ENCODE measurements around the gene MAGI2. TPM values are rescaled to one million over a fixed set of nuclear protein-coding genes. Genes with fewer than 3 reads are reported as not detected.

Gene MAGI2
- total and polyA plus RNA-seq, 2 donors from 2014 or later = 4.4 to 9.0 TPM

DNA sequence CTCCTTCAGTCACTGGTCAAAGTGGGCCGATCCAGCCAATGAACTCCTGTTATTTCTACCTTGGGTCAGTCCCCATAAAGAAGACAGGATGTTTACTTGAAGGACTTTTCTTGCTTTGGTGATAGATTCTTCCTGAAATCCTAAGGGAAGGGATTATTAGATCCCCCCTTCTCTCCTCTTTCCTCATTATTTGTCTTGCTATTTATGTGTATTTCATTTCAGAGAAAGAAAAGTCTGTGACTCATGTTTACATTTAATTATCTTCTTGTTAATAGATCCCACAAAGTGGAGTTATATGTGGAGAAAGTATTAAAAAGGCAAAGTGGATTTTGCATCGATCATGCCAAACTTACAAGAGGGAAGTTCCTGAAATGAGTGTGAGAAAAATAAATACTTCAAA lies 1313.4 kb downstream of the MAGI2 start:
- Histone ChIP-seq H3K27me3 (ENCODE audit: control insufficient read depth, insufficient read depth, low read length) (no peaks in the 10 kb centered on the region), H3K27ac (ENCODE audit: low read depth in 2 of 2, low read length in 2 of 2) (no peak overlapping the region), H3K9ac (ENCODE audit: low read length in 3 of 3) (no peak overlapping the region), H3K36me3 (ENCODE audit: control insufficient read depth in 2 of 3, insufficient read depth in 3 of 3, low read length in 3 of 3) (no peaks in the 10 kb centered on the region), H3K4me3 (ENCODE audit: low read length in 3 of 3) (no peak overlapping the region), H3K4me1 (ENCODE audit: control insufficient read depth in 2 of 3, insufficient read depth in 2 of 3, low read depth in 1 of 3, low read length in 3 of 3) (no peaks in the 10 kb centered on the region), H3K9me3 (ENCODE audit: control insufficient read depth in 2 of 3, insufficient read depth in 1 of 3, low read length in 3 of 3) (no peaks in the 10 kb centered on the region)
- no peak for FAIRE-seq
- TF ChIP-seq, protein P1, sequence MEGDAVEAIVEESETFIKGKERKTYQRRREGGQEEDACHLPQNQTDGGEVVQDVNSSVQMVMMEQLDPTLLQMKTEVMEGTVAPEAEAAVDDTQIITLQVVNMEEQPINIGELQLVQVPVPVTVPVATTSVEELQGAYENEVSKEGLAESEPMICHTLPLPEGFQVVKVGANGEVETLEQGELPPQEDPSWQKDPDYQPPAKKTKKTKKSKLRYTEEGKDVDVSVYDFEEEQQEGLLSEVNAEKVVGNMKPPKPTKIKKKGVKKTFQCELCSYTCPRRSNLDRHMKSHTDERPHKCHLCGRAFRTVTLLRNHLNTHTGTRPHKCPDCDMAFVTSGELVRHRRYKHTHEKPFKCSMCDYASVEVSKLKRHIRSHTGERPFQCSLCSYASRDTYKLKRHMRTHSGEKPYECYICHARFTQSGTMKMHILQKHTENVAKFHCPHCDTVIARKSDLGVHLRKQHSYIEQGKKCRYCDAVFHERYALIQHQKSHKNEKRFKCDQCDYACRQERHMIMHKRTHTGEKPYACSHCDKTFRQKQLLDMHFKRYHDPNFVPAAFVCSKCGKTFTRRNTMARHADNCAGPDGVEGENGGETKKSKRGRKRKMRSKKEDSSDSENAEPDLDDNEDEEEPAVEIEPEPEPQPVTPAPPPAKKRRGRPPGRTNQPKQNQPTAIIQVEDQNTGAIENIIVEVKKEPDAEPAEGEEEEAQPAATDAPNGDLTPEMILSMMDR (IDR thresholded peaks at IDR 0.05; ENCODE audit: borderline replicate concordance, extremely low read depth, insufficient read depth) = no peak
- no peak for DNase-seq
- intact Hi-C loops (cut with DNase I) = no loop called here

DNA sequence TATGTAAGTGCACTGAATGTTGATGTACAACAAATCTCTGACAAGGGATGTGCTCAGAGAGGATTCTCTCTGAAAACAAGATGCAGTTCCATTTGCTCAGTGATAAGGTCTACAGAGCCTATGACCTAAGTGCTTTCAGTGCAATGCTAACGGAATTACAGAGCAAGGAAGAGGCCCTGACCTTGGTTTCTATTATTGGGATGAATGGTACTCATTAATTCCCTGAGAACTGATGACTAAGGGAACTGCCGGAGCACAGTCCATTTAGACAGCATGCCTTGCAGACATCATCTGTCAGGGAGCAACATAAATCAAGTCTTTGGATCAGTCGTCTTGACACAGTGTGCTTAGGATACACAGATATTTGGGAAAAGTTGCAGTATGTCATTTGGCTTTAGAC lies 1314.1 kb downstream of the MAGI2 start:
- Histone ChIP-seq H3K4me1 (ENCODE audit: control insufficient read depth in 2 of 3, insufficient read depth in 2 of 3, low read depth in 1 of 3, low read length in 3 of 3) (no peaks in the 10 kb centered on the region), H3K27me3 (ENCODE audit: control insufficient read depth, insufficient read depth, low read length) (no peaks in the 10 kb centered on the region), H3K36me3 (ENCODE audit: control insufficient read depth in 2 of 3, insufficient read depth in 3 of 3, low read length in 3 of 3) (no peaks in the 10 kb centered on the region), H3K27ac (ENCODE audit: low read depth in 2 of 2, low read length in 2 of 2) (no peak overlapping the region), H3K9ac (ENCODE audit: low read length in 3 of 3) (no peak overlapping the region), H3K9me3 (ENCODE audit: control insufficient read depth in 2 of 3, insufficient read depth in 1 of 3, low read length in 3 of 3) (no peaks in the 10 kb centered on the region), H3K4me3 (ENCODE audit: low read length in 3 of 3) (no peak overlapping the region)
- FAIRE-seq (no peak), DNase-seq (peak in 1 of 5 donors; percentile 8)
- intact Hi-C loops (cut with DNase I) = no loop called here
- TF ChIP-seq, protein P1 (IDR thresholded peaks at IDR 0.05; ENCODE audit: borderline replicate concordance, extremely low read depth, insufficient read depth) = no peak

DNA sequence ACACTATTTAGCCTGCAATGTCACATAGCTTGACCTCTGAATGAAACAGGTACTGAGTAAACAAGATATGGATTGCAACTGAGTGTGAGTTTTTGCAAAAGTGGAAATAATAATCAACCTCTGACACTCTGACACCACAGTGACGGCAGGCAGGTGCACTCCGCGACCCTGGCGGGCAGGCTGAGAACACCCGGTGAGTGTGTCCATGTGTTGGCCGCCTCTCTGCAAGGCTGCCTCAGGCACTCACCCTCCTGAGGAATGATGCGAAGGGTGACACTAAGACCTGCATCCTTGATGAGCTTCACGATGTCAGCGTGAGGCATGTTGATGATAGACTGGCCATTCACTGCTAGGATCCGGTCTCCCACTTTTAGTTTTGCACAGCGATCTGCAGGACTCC lies 1318.7 kb downstream of the MAGI2 start:
- Histone ChIP-seq H3K4me3 (ENCODE audit: low read length in 3 of 3) (no peak overlapping the region), H3K9me3 (ENCODE audit: control insufficient read depth in 2 of 3, insufficient read depth in 1 of 3, low read length in 3 of 3) (no peaks in the 10 kb centered on the region), H3K9ac (ENCODE audit: low read length in 3 of 3) (no peak overlapping the region), H3K36me3 (ENCODE audit: control insufficient read depth in 2 of 3, insufficient read depth in 3 of 3, low read length in 3 of 3) (no peaks in the 10 kb centered on the region), H3K4me1 (ENCODE audit: control insufficient read depth in 2 of 3, insufficient read depth in 2 of 3, low read depth in 1 of 3, low read length in 3 of 3) (no peaks in the 10 kb centered on the region), H3K27ac (ENCODE audit: low read depth in 2 of 2, low read length in 2 of 2) (no peak overlapping the region), H3K27me3 (ENCODE audit: control insufficient read depth, insufficient read depth, low read length) (no peaks in the 10 kb centered on the region)
- intact Hi-C loops (cut with DNase I) = no loop called here
- no peak for FAIRE-seq
- TF ChIP-seq, protein P1 (IDR thresholded peaks at IDR 0.05; ENCODE audit: borderline replicate concordance, extremely low read depth, insufficient read depth) = no peak
- no peak for DNase-seq

DNA sequence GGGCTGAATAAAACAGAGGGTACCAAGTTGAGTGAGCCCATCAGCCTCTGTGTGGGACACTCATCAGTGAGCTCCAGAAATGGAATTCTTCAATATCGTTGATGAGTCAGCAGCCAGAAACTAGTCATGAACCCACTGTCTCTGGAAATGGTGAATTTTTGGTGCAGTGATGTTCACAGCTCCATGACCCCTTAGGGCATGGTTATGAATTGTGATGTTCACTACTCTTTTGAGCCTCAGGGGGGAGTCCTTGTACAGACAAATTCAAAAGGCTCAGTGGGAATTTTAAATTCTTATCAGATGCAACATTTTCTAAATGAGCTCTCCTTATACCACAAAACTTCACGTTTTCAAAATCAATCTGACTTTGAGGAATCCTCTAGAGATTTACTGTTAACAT lies 1319.2 kb downstream of the MAGI2 start:
- TF ChIP-seq, protein P1 (IDR thresholded peaks at IDR 0.05; ENCODE audit: borderline replicate concordance, extremely low read depth, insufficient read depth) = peak; percentile 51
- no peak for FAIRE-seq
- intact Hi-C loops (cut with DNase I) = no loop called here

More for the DNA sequence above, 1319.2 kb downstream of the MAGI2 start:
- DNase-seq = peak in 2 of 5 donors; percentile 25 to 37
- H3K27me3 ChIP-seq (ENCODE audit: control insufficient read depth, insufficient read depth, low read length) = no peaks in the 10 kb centered on the region
- H3K4me1 ChIP-seq (ENCODE audit: control insufficient read depth in 2 of 3, insufficient read depth in 2 of 3, low read depth in 1 of 3, low read length in 3 of 3) = no peaks in the 10 kb centered on the region
- no peaks in the 10 kb centered on the region for H3K9me3 ChIP-seq (ENCODE audit: control insufficient read depth in 2 of 3, insufficient read depth in 1 of 3, low read length in 3 of 3)
- no peak overlapping the region for H3K27ac ChIP-seq (ENCODE audit: low read depth in 2 of 2, low read length in 2 of 2)
- no peak overlapping the region for H3K4me3 ChIP-seq (ENCODE audit: low read length in 3 of 3)
- no peak overlapping the region for H3K9ac ChIP-seq (ENCODE audit: low read length in 3 of 3)
- no peaks in the 10 kb centered on the region for H3K36me3 ChIP-seq (ENCODE audit: control insufficient read depth in 2 of 3, insufficient read depth in 3 of 3, low read length in 3 of 3)
